ENCODE measurements around the gene TEKTIP1.
A peak's percentile ranks its signal among the peaks of the same experiment; 100 is the strongest.
"Not testable (repeated sequence)": the region's sequence is repeated elsewhere in the genome, so short reads cannot be mapped to it uniquely, and the experiment has no call there.

TEKTIP1 gene

GRCh38 chr19:3578390-3578789, 39.4 kb downstream of the TEKTIP1 start:
- Histone ChIP-seq H3K4me1 (ENCODE audit: insufficient read depth, low read length) (no peaks in the 10 kb centered on the region; the same call in 1 of the 2 replicates), H3K9ac (ENCODE audit: low read depth, low read length) (peak overlapping the region; percentile 42; the same call in 1 of the 2 replicates), H3K9me3 (ENCODE audit: control insufficient read depth, insufficient read depth, low read length) (no peaks in the 10 kb centered on the region), H3K36me3 (ENCODE audit: insufficient read depth, low read length) (no peaks in the 10 kb centered on the region)

GRCh38 chr19:3580156-3580934, 41.4 kb downstream of the TEKTIP1 start:
- Histone ChIP-seq H3K36me3 (ENCODE audit: insufficient read depth, low read length) (no peaks in the 10 kb centered on the region), H3K9ac (ENCODE audit: low read depth, low read length) (no peak overlapping the region), H3K4me1 (ENCODE audit: insufficient read depth, low read length) (no peaks in the 10 kb centered on the region; the same call in 1 of the 2 replicates), H3K9me3 (ENCODE audit: control insufficient read depth, insufficient read depth, low read length) (no peaks in the 10 kb centered on the region)

- not testable (repeated sequence) for H3K4me1 ChIP-seq (ENCODE audit: insufficient read depth, low read length); H3K9ac ChIP-seq (ENCODE audit: low read depth, low read length)
These were observed 42.8 kb downstream of the TEKTIP1 start for GRCh38 chr19:3581792-3582191.

GRCh38 chr19:3584036-3584802, 45.2 kb downstream of the TEKTIP1 start:
- H3K9me3 ChIP-seq (ENCODE audit: control insufficient read depth, insufficient read depth, low read length); H3K4me1 ChIP-seq (ENCODE audit: insufficient read depth, low read length); H3K36me3 ChIP-seq (ENCODE audit: insufficient read depth, low read length); H3K9ac ChIP-seq (ENCODE audit: low read depth, low read length): not testable (repeated sequence)

More at GRCh38 chr19:3581792-3582191, 42.8 kb downstream of the TEKTIP1 start:
- not testable (repeated sequence) for H3K36me3 ChIP-seq (ENCODE audit: insufficient read depth, low read length); H3K9me3 ChIP-seq (ENCODE audit: control insufficient read depth, insufficient read depth, low read length)

GRCh38 chr19:3585301-3586126, 46.5 kb downstream of the TEKTIP1 start, which contains the start of gene GIPC3:
GIPC3 (plus strand) TSS chr19:3585478; CDS start chr19:3585598, 120 bp downstream.
- peak within 1 kb of the TSS; percentile 54; the same call in 1 of the 2 replicates for H3K9ac ChIP-seq (ENCODE audit: low read depth, low read length)
- H3K9me3 ChIP-seq (ENCODE audit: control insufficient read depth, insufficient read depth, low read length): no peaks in the 10 kb centered on the region
- no peaks in the 10 kb centered on the region; the same call in 1 of the 2 replicates for H3K4me1 ChIP-seq (ENCODE audit: insufficient read depth, low read length)
- no peaks in the 10 kb centered on the region for H3K36me3 ChIP-seq (ENCODE audit: insufficient read depth, low read length)

- no peaks in the 10 kb centered on the region; the same call in 1 of the 2 replicates for H3K4me1 ChIP-seq (ENCODE audit: insufficient read depth, low read length)
- no peaks in the 10 kb centered on the region for H3K36me3 ChIP-seq (ENCODE audit: insufficient read depth, low read length)
- no peaks in the 10 kb centered on the region for H3K9me3 ChIP-seq (ENCODE audit: control insufficient read depth, insufficient read depth, low read length)
- H3K9ac ChIP-seq (ENCODE audit: low read depth, low read length): peak overlapping the region; percentile 54; the same call in 1 of the 2 replicates
These were observed 47.2 kb downstream of the TEKTIP1 start for GRCh38 chr19:3586127-3586626.

- H3K9me3 ChIP-seq (ENCODE audit: control insufficient read depth, insufficient read depth, low read length): no peaks in the 10 kb centered on the region
- H3K4me1 ChIP-seq (ENCODE audit: insufficient read depth, low read length): no peaks in the 10 kb centered on the region; the same call in 1 of the 2 replicates
- peak overlapping the region; percentile 6; the same call in 1 of the 2 replicates for H3K9ac ChIP-seq (ENCODE audit: low read depth, low read length)
- H3K36me3 ChIP-seq (ENCODE audit: insufficient read depth, low read length): no peaks in the 10 kb centered on the region
These were observed 47.9 kb downstream of the TEKTIP1 start for GRCh38 chr19:3586707-3587346.

- no peaks in the 10 kb centered on the region for H3K36me3 ChIP-seq (ENCODE audit: insufficient read depth, low read length)
- no peak overlapping the region for H3K9ac ChIP-seq (ENCODE audit: low read depth, low read length)
- H3K9me3 ChIP-seq (ENCODE audit: control insufficient read depth, insufficient read depth, low read length): no peaks in the 10 kb centered on the region
- no peaks in the 10 kb centered on the region; the same call in 1 of the 2 replicates for H3K4me1 ChIP-seq (ENCODE audit: insufficient read depth, low read length)
These were observed 50.5 kb downstream of the TEKTIP1 start for GRCh38 chr19:3589439-3589838.

GRCh38 chr19:3589949-3590348, 51.0 kb downstream of the TEKTIP1 start:
- no peak overlapping the region for H3K9ac ChIP-seq (ENCODE audit: low read depth, low read length)
- H3K4me1 ChIP-seq (ENCODE audit: insufficient read depth, low read length): no peaks in the 10 kb centered on the region; the same call in 1 of the 2 replicates
- H3K36me3 ChIP-seq (ENCODE audit: insufficient read depth, low read length): no peaks in the 10 kb centered on the region
- no peaks in the 10 kb centered on the region for H3K9me3 ChIP-seq (ENCODE audit: control insufficient read depth, insufficient read depth, low read length)

GRCh38 chr19:3590991-3591659, 52.2 kb downstream of the TEKTIP1 start:
- Histone ChIP-seq H3K9ac (ENCODE audit: low read depth, low read length) (no peak overlapping the region), H3K4me1 (ENCODE audit: insufficient read depth, low read length) (no peaks in the 10 kb centered on the region; the same call in 1 of the 2 replicates), H3K36me3 (ENCODE audit: insufficient read depth, low read length) (no peaks in the 10 kb centered on the region), H3K9me3 (ENCODE audit: control insufficient read depth, insufficient read depth, low read length) (no peaks in the 10 kb centered on the region)

- Histone ChIP-seq H3K36me3 (ENCODE audit: insufficient read depth, low read length) (no peaks in the 10 kb centered on the region), H3K9ac (ENCODE audit: low read depth, low read length) (no peak overlapping the region), H3K4me1 (ENCODE audit: insufficient read depth, low read length) (no peaks in the 10 kb centered on the region), H3K9me3 (ENCODE audit: control insufficient read depth, insufficient read depth, low read length) (no peaks in the 10 kb centered on the region)
These were observed 53.1 kb downstream of the TEKTIP1 start for GRCh38 chr19:3591876-3592613.

GRCh38 chr19:3593156-3593555, 54.2 kb downstream of the TEKTIP1 start:
- H3K9ac ChIP-seq (ENCODE audit: low read depth, low read length): no peak overlapping the region; the same call in 1 of the 2 replicates

More at GRCh38 chr19:3593156-3593555, 54.2 kb downstream of the TEKTIP1 start:
- H3K4me1 ChIP-seq (ENCODE audit: insufficient read depth, low read length): no peaks in the 10 kb centered on the region
- no peaks in the 10 kb centered on the region for H3K36me3 ChIP-seq (ENCODE audit: insufficient read depth, low read length)
- no peaks in the 10 kb centered on the region for H3K9me3 ChIP-seq (ENCODE audit: control insufficient read depth, insufficient read depth, low read length)

All from ES-I3 (cell line).